NCI-H2196 (cell line): ENCODE measurements around the gene ECI1.

Experiments
- DNase-seq: peaks from one replicate; lab custom pipeline; 2025; ENCODE audit not compliant: unreplicated experiment; lab: John Stamatoyannopoulos, UW

ECI1 gene

DNA sequence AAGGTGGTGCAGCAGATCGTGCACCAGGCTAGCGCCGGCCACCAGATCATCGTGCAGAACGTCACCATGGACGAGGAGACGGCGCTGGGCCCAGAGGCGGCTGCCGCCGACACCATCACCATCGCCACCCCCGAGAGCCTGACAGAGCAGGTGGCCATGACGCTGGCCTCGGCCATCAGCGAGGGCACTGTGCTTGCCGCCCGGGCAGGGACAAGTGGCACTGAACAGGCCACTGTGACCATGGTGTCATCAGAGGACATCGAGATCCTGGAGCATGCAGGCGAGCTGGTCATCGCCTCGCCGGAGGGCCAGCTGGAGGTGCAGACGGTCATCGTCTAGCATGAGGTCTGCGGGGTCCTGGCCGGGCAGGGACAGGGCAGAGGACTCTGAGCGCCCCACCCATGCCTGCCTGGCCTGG, 16.1 kb downstream of the ECI1 start:
- no peak for DNase-seq

DNA sequence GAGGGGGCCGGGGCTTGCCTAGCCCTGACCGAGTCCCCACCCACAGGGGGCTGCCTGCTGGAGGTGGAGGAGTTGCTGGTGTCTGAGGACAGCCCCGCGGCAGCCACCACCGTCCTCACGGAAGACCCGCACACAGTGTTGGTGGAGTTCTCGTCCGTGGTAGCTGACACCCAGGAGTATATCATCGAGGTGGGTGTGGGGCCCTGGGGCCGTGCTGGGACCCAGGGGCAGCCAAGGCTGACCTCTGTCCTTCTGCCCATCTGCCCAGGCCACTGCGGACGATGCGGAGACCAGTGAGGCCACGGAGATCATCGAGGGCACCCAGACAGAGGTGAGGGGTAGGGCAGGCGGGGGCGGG, 16.6 kb downstream of the ECI1 start:
- DNase-seq: no peak

- peak; percentile 91 for DNase-seq
Observed at GRCh38 chr16:2233872-2234812, 17.2 kb downstream of the ECI1 start.

- DNase-seq: no peak
Observed at GRCh38 chr16:2233046-2233775, 18.2 kb downstream of the ECI1 start.

DNA sequence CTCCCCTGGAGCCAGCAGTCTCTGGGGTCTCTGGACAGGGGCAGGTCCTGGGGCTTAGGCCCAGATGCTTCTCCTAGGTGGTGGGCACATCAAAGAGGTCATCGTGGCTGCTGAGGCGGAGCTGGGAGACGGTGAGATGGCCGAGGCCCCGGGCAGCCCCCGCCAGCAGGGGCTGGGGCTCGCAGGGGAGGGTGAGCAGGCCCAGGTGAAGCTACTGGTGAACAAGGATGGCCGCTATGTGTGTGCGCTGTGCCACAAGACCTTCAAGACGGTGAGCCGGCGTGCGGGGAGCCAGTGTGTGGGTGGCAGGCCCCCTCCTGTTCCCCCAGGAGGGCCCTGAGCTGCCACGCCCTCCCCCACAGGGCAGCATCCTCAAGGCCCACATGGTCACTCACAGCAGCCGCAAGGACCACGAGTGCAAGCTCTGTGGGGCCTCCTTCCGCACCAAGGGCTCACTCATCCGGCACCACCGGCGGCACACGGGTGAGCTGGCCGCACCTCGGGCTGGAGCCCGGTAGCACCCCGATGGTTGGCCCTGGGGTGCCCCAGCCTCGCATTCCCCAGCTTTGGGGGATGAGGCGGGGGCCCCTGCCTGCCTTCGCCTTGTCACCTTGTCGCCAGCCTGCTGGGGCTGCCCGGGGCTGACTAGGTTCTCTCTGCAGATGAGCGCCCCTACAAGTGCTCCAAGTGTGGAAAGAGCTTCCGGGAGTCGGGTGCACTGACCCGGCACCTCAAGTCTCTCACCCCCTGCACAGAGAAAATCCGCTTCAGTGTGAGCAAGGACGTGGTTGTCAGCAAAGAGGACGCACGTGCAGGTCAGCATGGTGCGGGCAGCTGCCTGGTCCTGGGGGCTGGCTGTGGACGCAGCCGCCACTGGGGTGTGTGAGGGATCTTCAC, 19.0 kb downstream of the ECI1 start:
- DNase-seq: no peak

- peak; percentile 32 for DNase-seq
Observed at GRCh38 chr16:2231016-2231931, 20.1 kb downstream of the ECI1 start.

GRCh38 chr16:2230376-2230775, 21.0 kb downstream of the ECI1 start:
- peak; percentile 58 for DNase-seq

- no peak for DNase-seq
Observed at GRCh38 chr16:2229632-2230250, 21.6 kb downstream of the ECI1 start.

DNA sequence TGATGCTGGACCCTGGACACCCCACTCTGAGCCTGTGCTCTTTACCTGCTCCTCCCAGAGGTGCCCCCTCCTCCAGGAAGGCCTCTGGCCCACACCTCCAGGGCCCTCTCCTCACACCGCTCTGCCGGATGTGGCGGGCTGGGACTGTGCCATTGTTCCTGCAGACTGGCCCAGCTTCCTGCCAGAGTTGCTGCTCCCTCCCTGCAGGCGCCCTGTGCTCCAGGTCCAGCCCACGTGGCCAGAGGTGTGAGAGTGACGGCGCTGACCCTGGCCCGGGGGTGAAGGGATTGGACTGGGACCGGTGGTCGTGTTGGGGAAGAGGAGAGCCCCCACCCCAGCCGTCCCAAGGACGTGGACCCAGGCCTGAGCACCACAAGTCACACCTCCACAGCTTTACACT, 22.3 kb downstream of the ECI1 start:
- no peak for DNase-seq

GRCh38 chr16:2228161-2228824, 23.1 kb downstream of the ECI1 start:
- no peak for DNase-seq

GRCh38 chr16:2226918-2227317, 24.5 kb downstream of the ECI1 start:
- no peak for DNase-seq

DNA sequence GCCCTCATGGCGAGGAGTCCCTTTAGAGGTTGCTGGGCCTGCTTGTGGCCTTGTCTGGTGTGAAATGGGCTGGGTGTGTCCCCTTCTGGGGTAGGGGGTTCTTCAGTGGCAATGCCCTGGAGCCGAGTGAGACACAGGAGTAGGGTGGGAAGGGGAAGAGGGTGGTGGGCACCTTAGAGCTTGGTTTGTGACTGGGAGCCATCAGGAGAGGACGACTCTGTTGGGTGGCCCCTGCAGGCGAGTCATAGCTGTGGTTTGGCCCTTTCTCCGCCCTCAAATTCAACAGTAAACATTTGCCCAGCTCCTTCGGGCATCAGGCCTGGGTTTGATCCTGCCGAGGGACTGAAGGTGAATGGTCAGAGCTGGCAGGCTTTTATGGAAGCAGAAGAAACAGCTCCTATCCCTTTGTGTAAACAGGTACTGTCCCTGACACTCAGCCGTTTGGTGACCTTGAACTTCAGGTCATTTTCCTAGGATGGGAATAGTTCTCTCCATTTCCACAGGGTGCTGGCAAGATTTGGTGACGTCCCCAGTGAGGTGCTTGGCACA, 25.1 kb downstream of the ECI1 start:
- DNase-seq: peak; percentile 39

DNA sequence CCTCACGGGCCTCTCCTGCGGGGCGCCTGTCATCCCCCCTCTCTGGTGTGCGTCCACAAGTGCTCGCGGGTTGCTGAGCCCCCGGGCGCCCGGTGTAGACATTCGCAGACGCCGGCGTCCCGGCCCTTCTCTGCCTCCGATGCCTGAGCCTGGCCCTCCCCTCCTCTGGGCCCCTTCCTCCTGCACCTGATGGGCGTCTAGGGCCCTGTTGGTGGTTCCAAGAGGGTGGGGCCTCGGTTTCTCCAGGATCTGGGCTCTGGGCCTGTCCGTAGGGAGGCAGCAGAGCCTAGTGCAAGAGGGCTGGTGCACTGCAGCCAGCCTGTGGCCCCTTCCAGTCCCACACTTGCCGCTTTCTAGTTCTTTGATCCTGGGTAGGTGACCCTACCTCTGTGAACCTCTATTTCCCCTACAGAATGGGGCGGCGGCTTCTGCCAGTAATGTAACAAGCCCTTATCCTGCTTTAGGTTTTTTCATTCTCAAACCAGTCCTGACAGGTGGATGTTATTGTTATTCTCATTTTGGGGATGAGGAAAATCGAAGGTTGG, 27.4 kb downstream of the ECI1 start:
- DNase-seq: peak; percentile 38

DNA sequence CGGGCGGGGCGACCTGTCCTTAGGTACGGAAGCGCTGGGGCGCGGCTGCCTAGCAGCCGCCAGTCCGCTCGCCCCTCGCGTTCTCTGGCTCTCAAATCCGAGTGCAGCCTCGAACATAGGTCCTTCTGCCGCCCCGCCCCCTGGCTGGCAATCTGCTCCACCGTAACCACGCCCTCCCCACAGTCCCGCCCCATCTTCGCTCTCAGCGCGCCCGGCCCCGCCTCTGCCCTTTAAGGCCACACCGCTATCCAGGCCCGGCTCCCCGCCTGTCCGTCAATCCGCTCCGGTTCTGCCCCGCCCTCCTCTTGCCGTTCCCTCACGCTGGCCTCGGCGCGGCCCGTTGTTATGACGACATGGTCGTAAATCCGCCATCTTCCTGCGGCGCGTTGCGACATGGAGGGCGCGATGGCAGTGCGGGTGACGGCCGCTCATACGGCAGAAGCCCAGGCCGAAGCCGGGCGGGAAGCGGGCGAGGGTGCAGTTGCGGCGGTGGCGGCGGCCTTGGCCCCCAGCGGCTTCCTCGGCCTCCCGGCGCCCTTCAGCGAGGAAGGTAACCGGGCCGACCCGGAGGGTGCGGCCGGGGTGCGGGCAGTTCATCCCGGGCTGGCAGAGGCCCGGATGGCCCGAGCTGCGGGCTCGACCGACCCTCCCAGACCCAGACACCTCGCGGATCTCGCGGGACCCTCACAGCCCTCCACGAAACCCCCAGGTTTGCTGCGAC, 28.0 kb downstream of the ECI1 start, which contains the start of gene E4F1:
Gene E4F1 (plus strand): TSS at position 371 of the 721 bp plus-strand sequence. CDS start 23 bp downstream, at position 394.
- peak; percentile 99 for DNase-seq

GRCh38 chr16:2216330-2216729, 35.1 kb downstream of the ECI1 start:
- no peak for DNase-seq

- DNase-seq: no peak
Observed at GRCh38 chr16:2214719-2214968, 36.7 kb downstream of the ECI1 start, which contains the start of gene PGP. PGP (minus strand) TSS chr16:2214840; CDS start chr16:2214777, 63 bp downstream.

DNA sequence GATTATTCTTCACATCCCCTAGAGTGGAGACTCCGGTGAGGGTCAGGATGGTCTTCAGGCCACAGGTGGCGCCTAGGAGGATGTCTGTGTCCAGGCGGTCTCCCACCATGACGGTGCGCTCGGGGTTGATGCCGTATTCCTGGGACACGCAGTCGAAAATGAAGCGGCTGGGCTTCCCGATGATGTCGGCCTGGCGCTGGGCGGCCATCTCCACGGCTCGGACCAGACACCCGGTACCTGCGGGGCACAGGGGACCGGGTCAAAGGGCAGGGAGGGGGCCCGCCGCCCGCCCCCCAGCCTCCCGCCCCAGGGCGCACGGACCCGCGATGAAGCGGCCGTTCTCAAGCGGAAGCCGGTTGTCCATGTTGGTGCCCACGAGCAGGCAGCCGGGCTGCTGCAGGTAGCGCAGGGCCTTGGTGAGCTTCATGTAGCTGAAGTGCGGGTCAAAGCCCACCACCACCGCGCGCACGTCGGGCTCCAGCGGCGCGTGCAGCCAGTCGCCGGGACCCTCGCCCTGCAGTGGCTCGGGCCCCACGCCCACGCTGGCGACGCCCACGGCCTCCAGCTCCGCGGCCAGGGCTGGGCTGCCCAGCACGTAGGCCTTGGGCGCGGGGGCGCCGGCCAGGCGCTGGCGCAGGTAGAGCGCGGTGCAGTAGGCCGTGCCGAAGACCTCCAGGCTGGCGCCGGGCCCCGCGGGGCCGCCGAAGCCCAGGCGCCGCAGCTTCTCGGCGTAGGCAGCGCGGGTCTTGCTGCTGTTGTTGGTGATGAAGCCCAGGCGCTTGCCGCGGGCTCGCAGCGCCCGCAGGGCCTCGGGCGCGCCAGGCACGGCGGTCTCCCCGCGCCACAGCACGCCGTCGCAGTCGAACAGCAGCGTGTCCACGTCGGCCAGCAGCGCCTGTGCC, 37.3 kb downstream of the ECI1 start:
- DNase-seq: no peak
